Hippocampal formation (tissue), 2 donors: ENCODE results near the gene KRT31.
"Not testable (repeated sequence)": the region's sequence is repeated elsewhere in the genome, so short reads cannot be mapped to it uniquely, and the experiment has no call there.

Experiments used
- DNase-seq, 2 donors: peaks; one replicate each; lab custom pipeline; 2025; lab: John Stamatoyannopoulos, UW

The KRT31 gene

GRCh38 chr17:41396996-41397660 is at the start of gene KRT31:
KRT31 (minus strand) TSS chr17:41397608; CDS start chr17:41397539, 69 bp downstream.
- DNase-seq, result no peak

DNA sequence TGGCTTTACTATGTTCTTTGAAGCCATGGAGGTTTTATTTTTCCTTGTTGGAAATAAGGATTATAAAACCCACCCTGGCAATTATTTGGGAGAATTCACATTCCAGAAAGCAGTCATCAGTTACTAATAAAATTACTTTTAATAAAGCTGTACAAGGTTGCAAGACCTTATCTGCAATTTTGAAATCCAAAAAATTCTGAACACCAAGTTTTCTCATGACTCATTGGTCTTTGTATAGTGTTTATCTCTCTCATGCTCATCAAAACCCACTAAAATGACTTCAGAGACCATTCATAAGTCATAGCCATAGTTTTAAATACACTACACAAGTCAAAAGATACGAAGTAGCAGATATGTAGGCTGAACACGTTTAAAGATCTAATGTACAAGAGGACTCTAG is 49.4 kb upstream of the KRT31 start:
- DNase-seq, result no peak

GRCh38 chr17:41444640-41445039 is 47.2 kb upstream of the KRT31 start:
- no peak for DNase-seq

DNA sequence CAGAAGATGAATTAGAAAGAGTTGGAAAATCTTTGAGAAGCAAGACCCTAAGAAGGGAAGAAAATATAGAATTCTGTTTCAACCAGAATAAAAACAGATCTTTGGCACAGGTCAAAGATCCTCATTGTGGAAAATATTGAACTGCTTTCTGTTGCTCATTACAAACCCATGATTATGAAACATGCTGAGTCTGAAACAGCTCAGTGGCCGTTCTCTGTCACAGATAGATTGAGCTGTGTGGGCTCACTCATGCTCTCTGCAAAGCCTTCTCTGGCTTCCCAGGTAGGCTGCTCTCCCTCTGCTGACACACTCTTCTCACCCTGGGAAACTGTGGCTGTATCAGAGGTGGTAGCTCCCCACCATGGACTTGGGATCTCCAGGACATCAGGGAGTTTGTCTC is 46.8 kb upstream of the KRT31 start:
- DNase-seq, result no peak

- no peak for DNase-seq
Observed at GRCh38 chr17:41442739-41443138, 45.3 kb upstream of the KRT31 start.

- DNase-seq, result no peak
Observed at GRCh38 chr17:41440531-41441033, 43.2 kb upstream of the KRT31 start, which contains the start of gene KRT38. KRT38 (minus strand) TSS chr17:41440983; CDS start chr17:41440921, 62 bp downstream.

DNA sequence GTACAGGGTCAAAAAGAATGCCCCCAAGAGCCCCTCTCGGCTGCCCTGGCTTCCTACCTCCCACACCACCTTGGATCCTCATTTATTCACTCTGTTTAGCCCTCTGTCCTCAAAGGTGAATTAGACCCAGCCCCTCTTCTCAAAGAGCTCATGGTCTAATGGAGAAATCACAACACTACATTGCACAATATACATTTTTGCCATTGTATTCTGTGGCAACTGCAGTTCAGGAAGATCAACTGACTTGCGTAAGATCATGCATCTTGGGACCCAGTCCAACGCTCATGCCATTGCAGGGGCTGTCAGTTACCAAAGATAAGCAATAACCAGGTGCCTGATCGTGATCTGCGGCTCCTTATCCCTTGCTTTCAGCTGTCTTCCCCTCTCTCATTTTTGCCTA is 42.0 kb upstream of the KRT31 start:
- DNase-seq, result no peak

- no peak for DNase-seq
Observed at GRCh38 chr17:41437769-41438168, 40.4 kb upstream of the KRT31 start.

DNA sequence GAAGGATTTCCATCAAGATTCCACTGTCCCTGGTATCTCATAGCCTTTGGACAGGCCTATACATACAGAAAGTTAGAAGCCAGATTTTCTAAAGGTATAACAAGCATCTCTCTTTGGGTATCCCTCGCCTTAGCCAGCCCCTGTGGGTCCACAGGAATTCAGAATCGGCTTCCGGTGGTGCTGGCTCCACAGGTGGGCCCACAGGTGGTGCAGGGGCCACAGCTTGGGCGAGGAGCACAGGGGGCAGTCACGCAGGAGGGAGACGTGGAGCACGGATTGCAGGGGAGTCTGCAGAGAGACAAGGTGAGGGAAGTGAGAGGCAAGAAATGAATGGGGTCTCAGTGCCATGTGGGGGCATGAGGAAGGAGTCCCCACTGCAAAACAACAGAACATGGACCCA is 39.8 kb upstream of the KRT31 start:
- DNase-seq, result no peak

GRCh38 chr17:41434415-41434814 is 37.0 kb upstream of the KRT31 start:
- DNase-seq, result no peak

DNA sequence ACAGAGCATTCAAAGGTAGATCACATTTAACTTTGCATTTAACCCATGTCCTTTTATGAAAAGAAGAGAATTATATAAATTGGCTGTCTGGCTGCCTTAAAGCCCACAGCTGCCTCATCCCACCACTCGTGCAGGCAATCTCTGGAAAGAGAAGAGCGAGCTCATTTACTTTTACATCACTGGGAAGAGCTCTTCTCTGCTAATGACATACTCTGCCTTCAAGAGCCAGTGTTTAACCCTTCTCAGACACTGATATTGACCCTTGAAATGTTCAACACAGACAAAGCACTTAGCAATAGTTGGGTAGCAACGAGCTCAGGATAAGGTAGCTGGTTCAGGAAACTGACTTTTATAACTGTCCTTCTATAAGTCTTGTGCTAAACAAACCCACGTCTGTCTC is 36.6 kb upstream of the KRT31 start:
- DNase-seq, result no peak

GRCh38 chr17:41433586-41433985 is 36.2 kb upstream of the KRT31 start:
- DNase-seq, result no peak

DNA sequence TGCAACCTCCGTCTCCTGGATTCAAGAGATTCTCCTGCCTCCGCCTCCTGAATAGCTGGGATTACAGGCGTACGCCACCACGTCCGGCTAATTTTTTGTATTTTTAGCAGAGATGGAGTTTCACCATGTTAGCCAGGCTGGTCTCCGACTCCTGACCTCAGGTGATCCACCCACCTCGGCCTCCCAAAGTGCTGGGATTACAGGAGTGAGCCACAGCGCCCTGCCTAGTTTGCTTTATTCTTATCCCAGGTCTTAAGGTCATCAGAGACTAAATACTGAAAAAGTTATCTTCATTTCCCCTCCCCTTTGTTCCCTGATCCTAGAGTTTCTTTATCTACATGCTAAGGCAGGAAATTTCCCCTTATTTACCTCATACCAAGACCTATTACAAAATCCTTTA is 33.0 kb upstream of the KRT31 start:
- DNase-seq, result not testable (repeated sequence)

DNA sequence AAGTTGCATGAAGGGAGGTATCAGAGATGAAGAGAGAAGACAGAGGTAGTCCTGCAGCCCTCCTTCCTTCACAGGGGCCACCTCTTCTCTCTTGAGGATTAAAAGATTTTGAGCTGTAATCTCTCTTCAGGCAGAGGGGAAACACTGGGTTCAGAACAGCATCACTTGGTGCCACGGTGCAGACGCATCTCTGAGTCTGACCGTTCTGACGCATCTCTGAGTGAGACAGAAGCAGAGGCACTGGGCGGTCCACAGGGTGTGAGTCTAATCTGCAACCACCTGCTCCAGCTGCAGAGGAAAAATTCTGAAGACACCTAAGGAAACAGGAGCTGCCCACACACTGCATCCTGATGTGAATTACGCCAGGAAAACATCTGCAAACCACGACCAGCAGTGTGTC is 32.3 kb upstream of the KRT31 start:
- no peak for DNase-seq

GRCh38 chr17:41428591-41429291 is 31.3 kb upstream of the KRT31 start:
- no peak for DNase-seq

GRCh38 chr17:41424111-41424635 is 26.8 kb upstream of the KRT31 start, which contains the start of gene KRT37:
KRT37 (minus strand) TSS chr17:41424585; CDS start chr17:41424523, 62 bp downstream.
- no peak for DNase-seq

GRCh38 chr17:41422586-41422985 is 25.2 kb upstream of the KRT31 start:
- not testable (repeated sequence) for DNase-seq

DNA sequence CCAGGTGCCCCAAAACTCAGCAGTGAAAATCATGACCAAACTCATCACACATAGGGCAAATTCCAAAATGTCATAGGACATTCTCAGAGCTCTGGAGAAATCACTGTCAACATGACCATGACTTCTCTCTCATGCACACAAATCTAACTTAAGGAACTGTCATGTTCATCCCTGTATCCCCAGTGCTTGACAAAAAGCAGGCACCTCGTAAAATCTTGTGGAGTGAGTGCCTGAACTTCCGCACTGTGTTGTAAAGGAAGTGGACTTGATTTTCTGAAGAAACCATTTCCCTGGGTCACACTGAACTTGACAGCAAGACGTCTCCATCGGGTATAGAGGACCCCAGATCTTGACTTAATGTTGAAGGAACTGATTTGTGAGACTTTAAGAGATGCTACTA is 24.2 kb upstream of the KRT31 start:
- DNase-seq, result no peak

DNA sequence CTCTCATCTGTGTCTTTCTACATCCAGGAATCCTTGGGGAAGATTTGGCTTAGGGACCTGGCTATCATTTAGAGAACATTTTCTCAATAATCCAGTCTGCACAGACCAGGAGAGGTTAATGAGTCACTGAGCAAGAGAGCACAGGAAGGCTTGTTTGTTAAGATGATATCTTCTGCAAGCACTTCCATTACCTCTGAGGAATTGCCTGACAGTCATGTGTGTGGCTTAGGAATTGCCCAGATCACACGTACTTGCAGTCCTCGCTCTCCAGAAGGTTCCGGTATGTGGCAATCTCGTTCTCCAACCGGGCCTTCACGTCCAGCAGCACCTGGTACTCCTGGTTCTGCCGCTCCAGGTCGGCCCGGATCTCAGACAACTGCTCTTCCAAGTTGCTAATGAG is 23.7 kb upstream of the KRT31 start:
- no peak for DNase-seq

- DNase-seq, result no peak
Observed at GRCh38 chr17:41420134-41420533, 22.7 kb upstream of the KRT31 start.

GRCh38 chr17:41419716-41420115 is 22.3 kb upstream of the KRT31 start:
- DNase-seq, result no peak

DNA sequence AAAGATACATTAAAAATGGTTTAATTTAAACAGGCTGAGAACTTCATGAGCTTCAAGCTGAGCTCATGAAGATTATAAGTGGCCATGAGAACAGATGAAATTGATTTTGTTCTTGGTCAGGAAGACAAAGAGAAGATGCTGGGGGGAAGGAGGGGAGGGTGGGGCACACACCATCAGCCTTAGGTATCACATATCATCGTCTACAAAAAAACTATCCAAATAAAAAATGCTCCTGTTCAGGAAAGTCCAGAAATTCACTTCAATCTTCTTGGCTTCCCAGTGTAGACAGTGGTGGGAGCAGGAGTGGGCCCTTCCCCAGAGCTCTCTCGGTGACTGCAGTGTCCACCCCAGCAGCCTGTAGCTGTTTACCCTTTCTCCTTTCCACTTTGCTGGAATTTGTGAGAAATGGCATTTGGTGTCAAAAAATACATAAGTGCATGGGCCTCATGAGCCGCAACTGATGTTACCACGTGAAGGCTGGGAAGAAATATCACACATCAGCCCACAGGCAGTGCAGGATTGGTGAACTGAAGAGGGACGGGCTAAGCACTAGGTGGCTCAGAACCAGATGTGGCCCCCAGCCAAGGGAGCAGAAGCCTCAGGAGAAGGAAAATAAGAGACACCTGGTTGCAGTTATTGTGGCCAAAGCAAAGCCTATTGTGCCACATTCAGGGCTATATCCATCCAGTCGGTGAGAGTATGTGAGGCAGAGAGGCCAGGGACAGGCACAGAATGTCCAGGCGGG is 20.9 kb upstream of the KRT31 start:
- no peak for DNase-seq
